Measurements from ENCODE around the gene ANKMY1.
"Not testable (repeated sequence)": the region's sequence is repeated elsewhere in the genome, so short reads cannot be mapped to it uniquely, and the experiment has no call there.

Gene ANKMY1

GRCh38 chr2:240498171-240498957 lies 59.4 kb downstream of the ANKMY1 start:
- in situ Hi-C loops (cut with MboI; ENCODE audit: low pct_unique_long_range_greater_than_20kb, low sequenced_read_pairs): no loop called here
- DNase-seq: no peak

- peak; percentile 22 for DNase-seq
- in situ Hi-C loops (cut with MboI; ENCODE audit: low pct_unique_long_range_greater_than_20kb, low sequenced_read_pairs): not testable (repeated sequence)
Measured at GRCh38 chr2:240497082-240497481, 60.7 kb downstream of the ANKMY1 start.

DNA sequence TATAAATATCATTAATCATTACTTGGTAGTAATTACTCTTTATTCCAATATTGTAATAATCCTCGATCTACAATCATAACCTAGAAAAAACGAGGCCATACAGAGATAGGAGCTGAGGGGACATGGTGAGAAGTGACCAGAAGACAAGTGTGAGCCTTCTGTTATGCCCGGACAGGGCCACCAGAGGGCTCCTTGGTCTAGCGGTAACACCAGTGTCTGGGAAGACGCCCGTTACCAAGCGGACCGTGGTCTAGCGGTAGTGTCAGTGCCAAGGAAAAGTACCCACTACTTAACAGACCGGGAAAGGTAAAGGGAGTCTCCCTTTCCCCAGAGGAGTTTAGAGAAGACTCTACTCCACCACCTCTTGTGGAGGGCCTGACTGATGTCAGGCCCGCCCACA lies 62.8 kb downstream of the ANKMY1 start:
- in situ Hi-C loops (cut with MboI; ENCODE audit: low pct_unique_long_range_greater_than_20kb, low sequenced_read_pairs): not testable (repeated sequence)

DNA sequence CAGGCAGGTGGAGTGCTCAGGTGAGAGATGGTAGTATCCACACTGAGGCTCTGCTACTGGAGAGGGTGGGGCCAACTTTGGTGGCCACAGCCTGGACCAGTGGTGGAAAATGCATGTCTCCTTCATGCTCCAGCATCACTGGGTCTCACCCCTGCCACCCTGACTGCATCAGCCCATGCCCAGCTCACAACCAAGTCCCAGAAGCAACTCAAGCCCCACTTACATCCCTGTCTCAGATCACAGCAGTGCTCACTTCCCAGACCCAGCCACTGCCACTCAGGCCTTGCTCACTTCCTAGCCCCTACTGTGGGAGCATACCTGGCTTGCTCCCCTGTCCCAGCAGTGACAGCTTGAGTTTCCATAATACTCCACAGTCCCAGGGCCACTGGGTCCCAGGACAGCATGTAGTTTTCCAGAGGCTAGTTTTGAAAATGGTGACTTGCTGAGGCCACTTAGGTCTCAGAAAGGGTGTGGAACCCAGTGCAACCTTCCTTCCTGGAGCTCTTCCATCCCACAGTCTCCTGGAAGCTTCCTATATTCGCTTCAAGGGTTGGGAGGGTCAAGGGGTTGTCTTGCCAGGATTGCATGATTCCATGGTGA lies 63.5 kb downstream of the ANKMY1 start:
- DNase-seq: no peak
- in situ Hi-C loops (cut with MboI; ENCODE audit: low pct_unique_long_range_greater_than_20kb, low sequenced_read_pairs): no loop called here

More for the DNA sequence above, 62.8 kb downstream of the ANKMY1 start:
- not testable (repeated sequence) for DNase-seq

GRCh38 chr2:240491483-240491882 lies 66.3 kb downstream of the ANKMY1 start:
- no peak for DNase-seq
- in situ Hi-C loops (cut with MboI; ENCODE audit: low pct_unique_long_range_greater_than_20kb, low sequenced_read_pairs): no loop called here

GRCh38 chr2:240482141-240482540 lies 75.6 kb downstream of the ANKMY1 start:
- no peak for DNase-seq
- in situ Hi-C loops (cut with MboI; ENCODE audit: low pct_unique_long_range_greater_than_20kb, low sequenced_read_pairs): no loop called here

- DNase-seq: no peak
- in situ Hi-C loops (cut with MboI; ENCODE audit: low pct_unique_long_range_greater_than_20kb, low sequenced_read_pairs): no loop called here
Measured at GRCh38 chr2:240481720-240482119, 76.1 kb downstream of the ANKMY1 start.

DNA sequence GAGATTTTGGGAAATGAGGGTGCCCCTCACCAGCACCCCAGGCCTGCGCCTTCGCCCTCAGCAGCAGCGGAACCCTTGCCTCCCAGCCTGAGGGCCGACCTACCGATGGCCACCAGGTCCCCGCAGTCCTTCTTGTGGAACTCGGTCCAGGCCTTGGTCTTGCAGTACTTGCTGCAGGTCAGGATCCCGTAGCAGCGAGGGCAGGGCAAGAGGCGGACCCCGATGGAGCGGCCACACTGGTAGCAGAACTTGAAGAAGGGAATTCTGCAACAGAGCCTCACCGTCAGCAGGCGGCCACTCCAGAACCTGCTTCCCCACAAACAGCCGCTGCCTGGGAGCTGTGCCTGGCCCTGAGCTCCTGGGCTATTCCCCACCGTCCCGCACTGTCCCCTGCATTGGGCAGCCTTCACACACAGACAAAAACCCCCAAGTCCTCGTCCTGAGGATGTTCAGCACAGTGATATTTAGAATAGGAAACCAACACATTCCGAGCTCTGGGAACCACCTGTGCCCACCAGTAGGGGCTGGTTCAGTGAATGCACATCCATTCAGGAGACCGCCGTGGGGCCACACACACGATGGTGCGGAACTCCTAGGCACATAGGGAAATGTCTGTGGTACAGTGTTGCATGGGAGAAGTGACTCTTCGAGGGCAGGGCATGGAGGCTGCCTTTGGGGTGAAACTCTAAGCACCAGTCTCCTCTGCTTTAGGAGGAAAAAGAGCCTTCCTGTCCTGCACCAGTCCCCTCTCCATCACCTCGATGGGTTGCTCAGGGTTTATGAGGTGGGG lies 76.8 kb downstream of the ANKMY1 start:
- DNase-seq: no peak
- in situ Hi-C loops (cut with MboI; ENCODE audit: low pct_unique_long_range_greater_than_20kb, low sequenced_read_pairs): no loop called here

DNA sequence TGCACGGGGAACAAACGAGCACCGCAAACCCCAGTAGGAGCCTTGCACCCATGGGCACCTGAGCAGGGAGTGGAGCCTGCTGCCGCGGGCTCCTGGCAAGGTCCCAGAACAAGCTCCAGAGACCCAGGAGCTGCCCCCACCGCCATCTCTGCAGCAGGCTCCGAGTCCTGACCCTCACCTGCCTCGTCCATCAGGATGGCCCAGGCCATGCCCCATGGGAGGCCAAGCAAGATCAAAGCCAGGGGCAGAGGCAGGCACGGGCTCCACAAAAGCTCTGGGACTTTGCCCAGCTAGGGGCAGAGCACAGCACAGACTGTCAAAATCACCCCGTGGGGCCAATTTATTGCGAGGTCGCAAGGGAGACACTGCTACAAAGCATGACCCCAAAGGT lies 78.7 kb downstream of the ANKMY1 start:
- in situ Hi-C loops (cut with MboI; ENCODE audit: low pct_unique_long_range_greater_than_20kb, low sequenced_read_pairs): no loop called here
- no peak for DNase-seq

DNA sequence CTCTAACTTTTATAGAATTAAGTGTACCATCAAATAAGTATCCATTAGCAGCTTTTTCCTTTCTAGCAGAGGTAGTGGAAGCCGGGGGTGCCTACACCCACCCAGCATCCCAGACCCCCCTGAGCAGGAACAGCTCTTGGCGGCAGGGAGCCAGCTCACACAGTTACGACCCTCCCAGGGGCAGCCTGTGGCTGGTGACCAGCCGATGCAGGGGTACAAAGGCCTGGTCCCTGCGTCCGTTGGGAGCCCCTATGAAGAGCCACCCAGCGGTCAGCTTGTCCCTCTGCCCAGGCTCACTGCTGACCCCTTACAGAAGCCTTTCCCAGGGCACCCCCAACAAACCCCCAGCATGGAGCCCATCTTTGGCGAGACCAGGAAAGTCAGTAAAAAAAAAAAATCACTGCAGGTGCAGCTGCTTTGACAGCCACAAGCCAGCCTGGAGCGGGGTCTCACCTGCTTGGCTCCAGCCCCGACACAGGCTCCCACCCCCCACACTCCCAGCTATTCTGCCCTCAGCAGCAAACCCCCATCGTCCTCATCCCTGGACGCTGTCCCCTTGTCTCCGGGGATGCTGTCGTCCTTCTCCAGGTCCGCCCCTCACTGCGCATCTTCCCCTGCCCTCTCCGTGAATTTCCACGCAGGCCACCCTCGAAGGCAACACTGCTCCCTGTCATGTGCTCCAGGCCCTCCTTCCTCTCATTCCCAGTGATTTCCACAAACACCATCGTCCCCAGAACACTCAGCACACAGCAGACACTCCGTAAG lies 79.3 kb downstream of the ANKMY1 start:
- in situ Hi-C loops (cut with MboI; ENCODE audit: low pct_unique_long_range_greater_than_20kb, low sequenced_read_pairs): no loop called here
- DNase-seq: no peak

DNA sequence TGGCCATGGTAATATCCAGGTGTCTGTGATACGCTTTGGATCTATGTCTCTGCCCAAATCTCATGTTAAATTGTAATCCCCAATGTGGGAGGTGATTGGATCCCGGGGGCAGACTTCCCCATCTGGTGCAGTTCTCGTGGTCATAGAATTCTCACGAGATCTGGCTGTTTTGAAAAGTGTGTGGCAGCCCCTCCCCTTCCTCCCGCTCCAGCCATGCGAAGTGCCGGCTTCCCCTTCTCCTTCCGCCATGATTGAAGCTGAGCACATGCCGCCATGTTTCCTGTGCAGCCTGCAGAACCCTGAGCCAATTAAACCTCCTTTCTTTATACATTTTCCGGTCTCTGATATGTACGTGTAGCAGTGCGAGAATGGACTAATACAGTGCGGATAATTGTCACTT lies 79.9 kb downstream of the ANKMY1 start:
- in situ Hi-C loops (cut with MboI; ENCODE audit: low pct_unique_long_range_greater_than_20kb, low sequenced_read_pairs): no loop called here
- peak; percentile 59 for DNase-seq

- in situ Hi-C loops (cut with MboI; ENCODE audit: low pct_unique_long_range_greater_than_20kb, low sequenced_read_pairs): no loop called here
- DNase-seq: peak; percentile 21
Measured at GRCh38 chr2:240473211-240473610, 84.6 kb downstream of the ANKMY1 start.

- in situ Hi-C loops (cut with MboI; ENCODE audit: low pct_unique_long_range_greater_than_20kb, low sequenced_read_pairs): no loop called here
- no peak for DNase-seq
Measured at GRCh38 chr2:240472078-240472790, 85.6 kb downstream of the ANKMY1 start.

- DNase-seq: no peak
- in situ Hi-C loops (cut with MboI; ENCODE audit: low pct_unique_long_range_greater_than_20kb, low sequenced_read_pairs): no loop called here
Measured at GRCh38 chr2:240469740-240470139, 88.0 kb downstream of the ANKMY1 start.

DNA sequence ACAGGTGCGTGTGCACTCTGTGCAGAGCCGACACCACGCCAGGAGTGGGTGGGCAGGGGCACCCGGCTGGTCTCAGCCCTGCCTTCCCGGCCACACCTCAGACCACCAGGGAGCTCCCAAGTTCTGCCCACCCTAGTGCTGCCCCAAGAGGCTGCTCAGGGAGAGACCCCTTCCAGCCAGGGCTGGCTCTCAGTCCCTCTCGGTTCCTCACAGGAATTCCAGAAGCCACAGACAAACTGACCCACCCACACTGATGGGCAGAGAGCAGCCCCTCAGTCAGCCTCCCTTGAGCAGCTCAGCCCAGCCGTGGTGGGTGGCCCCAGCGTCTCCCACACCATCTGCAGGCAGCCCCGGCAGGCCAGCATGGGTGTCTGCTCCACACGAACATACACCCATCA lies 88.5 kb downstream of the ANKMY1 start:
- in situ Hi-C loops (cut with MboI; ENCODE audit: low pct_unique_long_range_greater_than_20kb, low sequenced_read_pairs): no loop called here
- no peak for DNase-seq

- no peak for DNase-seq
- in situ Hi-C loops (cut with MboI; ENCODE audit: low pct_unique_long_range_greater_than_20kb, low sequenced_read_pairs): no loop called here
Measured at GRCh38 chr2:240468303-240469238, 89.2 kb downstream of the ANKMY1 start.

- no peak for DNase-seq
- in situ Hi-C loops (cut with MboI; ENCODE audit: low pct_unique_long_range_greater_than_20kb, low sequenced_read_pairs): no loop called here
Measured at GRCh38 chr2:240467659-240468302, 90.0 kb downstream of the ANKMY1 start.
